Measurements from ENCODE around the gene YTHDF1. TPM values are rescaled to one million over a fixed set of nuclear protein-coding genes. Genes with fewer than 3 reads are reported as not detected.

YTHDF1 gene
- total and polyA plus RNA-seq, 2 of the 8 experiments (the other 6 are each of a cell fraction or from before 2014, with no cell fraction given): 32.8 to 66.0 TPM

- no peak for TF ChIP-seq CBX5 (IDR thresholded peaks at IDR 0.05; ENCODE audit: low read depth, low read length)
- TF ChIP-seq SAP30 (IDR thresholded peaks at IDR 0.05; ENCODE audit: insufficient read depth, insufficient replicate concordance, low read length): no peak
- no peak for TF ChIP-seq TAF7 (optimal IDR thresholded peaks at IDR 0.05; ENCODE audit: borderline replicate concordance, low read depth, low read length)
- no peak for TF ChIP-seq EP300 (IDR thresholded peaks at IDR 0.05; ENCODE audit: borderline replicate concordance in 1 of 2, low read depth in 2 of 2, low read length in 2 of 2)
- no peak for TF ChIP-seq ZNF274 (IDR thresholded peaks at IDR 0.05; ENCODE audit: borderline replicate concordance, extremely low read depth, low read length)
Observed at GRCh38 chr20:63254232-63254605, 38.3 kb upstream of the YTHDF1 start, which contains the start of gene NKAIN4 (continued).

Data from H1 (cell line).